ENCODE measurements around the gene RXFP2. TPM values are rescaled to one million over a fixed set of nuclear protein-coding genes. Genes with fewer than 3 reads are reported as not detected.

Gene RXFP2
- total and polyA plus RNA-seq, 9 of the 15 experiments (the other 6 are each of a cell fraction or from before 2014, with no cell fraction given), result not detected

GRCh38 chr13:31826521-31826920, 87.2 kb downstream of the RXFP2 start (continued):
- TF ChIP-seq SRF (CRISPR knock-in tag; IDR thresholded peaks at IDR 0.05), result no peak
- no peak for TF ChIP-seq CGGBP1 (CRISPR knock-in tag; IDR thresholded peaks at IDR 0.05)
- no peak for TF ChIP-seq ZNF79 (CRISPR knock-in tag; IDR thresholded peaks at IDR 0.05; ENCODE audit: low read depth)

DNA sequence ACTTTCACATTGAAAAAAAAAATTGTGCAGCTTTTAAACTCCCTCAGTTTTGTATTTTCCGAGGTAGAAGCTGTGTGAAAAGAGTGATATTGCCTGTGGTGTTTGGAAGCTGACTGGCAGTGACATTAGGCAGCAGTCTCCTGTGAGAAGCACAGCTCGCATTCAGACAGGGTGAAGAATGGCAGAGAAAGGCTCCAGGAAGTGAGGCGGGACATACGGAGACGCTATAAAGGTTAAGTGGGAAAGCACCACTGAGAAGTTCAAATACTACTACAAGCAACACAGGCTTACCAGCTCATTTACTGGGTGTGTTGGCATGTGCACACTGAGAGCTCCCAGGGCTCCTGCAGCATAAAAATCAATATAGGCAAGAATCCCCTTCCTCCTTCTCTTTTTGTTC, 88.4 kb downstream of the RXFP2 start:
- intact Hi-C loops (cut with micrococcal nuclease), result no loop called here
- TF ChIP-seq SRSF9 (IDR thresholded peaks at IDR 0.05; ENCODE audit: borderline replicate concordance, low read depth, low read length) (no peak), DMBX1 (CRISPR knock-in tag; IDR thresholded peaks at IDR 0.05; ENCODE audit: borderline replicate concordance) (no peak), GABPA (tag; conservative IDR thresholded peaks at IDR 0.05; ENCODE audit: low read depth) (no peak), ETV1 (tag; conservative IDR thresholded peaks at IDR 0.05; ENCODE audit: low read depth) (no peak), TAF7 (tag; IDR thresholded peaks at IDR 0.05) (no peak), PTBP1 (IDR thresholded peaks at IDR 0.05; ENCODE audit: low read depth, low read length) (no peak), ZNF764 (CRISPR knock-in tag; IDR thresholded peaks at IDR 0.05; ENCODE audit: low read depth) (no peak), CLOCK (CRISPR knock-in tag; IDR thresholded peaks at IDR 0.05; ENCODE audit: borderline replicate concordance) (no peak), MYC (IDR thresholded peaks at IDR 0.05; ENCODE audit: low read depth, low read length) (no peak), MYC (CRISPR knock-in tag; IDR thresholded peaks at IDR 0.05; ENCODE audit: borderline replicate concordance, low read depth) (no peak), ZNF197 (CRISPR knock-in tag; IDR thresholded peaks at IDR 0.05; ENCODE audit: low read depth) (no peak), ZFP30 (CRISPR knock-in tag; IDR thresholded peaks at IDR 0.05; ENCODE audit: borderline replicate concordance) (no peak), ZNF212 (CRISPR knock-in tag; IDR thresholded peaks at IDR 0.05) (no peak), YBX1 (IDR thresholded peaks at IDR 0.05) (no peak)
- H3K9me3 ChIP-seq (replicated peaks; ENCODE audit: control insufficient read depth, insufficient read depth, low read depth, low read length), result no peaks in the 10 kb centered on the region
- no peak overlapping the region for H2AFZ ChIP-seq (ENCODE audit: low read depth, low read length)
- DNase-seq (ENCODE audit: extremely low read depth in 1 of 4, low spot score in 3 of 4), result no peak
- POLR2A ChIA-PET, result no interaction called here
- in situ Hi-C loops (cut with MboI), result no loop called here
- H3K4me1 ChIP-seq (replicated peaks in 1 of 2; ENCODE audit: control insufficient read depth in 2 of 2, insufficient read depth in 2 of 2, low read length in 2 of 2), result no peaks in the 10 kb centered on the region
- no peak overlapping the region for H3K27ac ChIP-seq (ENCODE audit: extremely low read depth, low read depth, low read length)
- H3K4me3 ChIP-seq, result no peak overlapping the region
- no peaks in the 10 kb centered on the region for H3K79me2 ChIP-seq (ENCODE audit: control insufficient read depth, insufficient read depth, low read length)
- 0% methylated on average over 2 of the region's 5 CpGs for WGBS (ENCODE audit: insufficient coverage, low coverage, missing lambda C conversion rate)
- H3K9me1 ChIP-seq (ENCODE audit: control insufficient read depth, insufficient read depth, low read length), result no peaks in the 10 kb centered on the region
- no peaks in the 10 kb centered on the region for H3K36me3 ChIP-seq (ENCODE audit: control insufficient read depth, insufficient read depth, low read length)
- ATAC-seq, result no peak
- no peaks in the 10 kb centered on the region for H4K20me1 ChIP-seq (replicated peaks; ENCODE audit: control insufficient read depth, insufficient read depth, low read length)
- no peaks in the 10 kb centered on the region for H3K27me3 ChIP-seq (ENCODE audit: control insufficient read depth in 2 of 2, insufficient read depth in 2 of 2, low read length in 2 of 2)
- no peak overlapping the region for H3K4me2 ChIP-seq (ENCODE audit: insufficient read depth, low read length)
- FAIRE-seq, result no peak
- CTCF ChIA-PET (ENCODE audit: low intra/inter-chr PET ratio), result no interaction called here
- BruUV-seq (replicated peaks), result no TSS peak
- H3K9ac ChIP-seq (ENCODE audit: insufficient read depth in 1 of 2, low read depth in 2 of 2, low read length in 2 of 2), result no peak overlapping the region

All from K562 (cell line).